HG03196 (cell line): Measurements from ENCODE around the gene IGF2BP3.
"Not testable (repeated sequence)": the region's sequence is repeated elsewhere in the genome, so short reads cannot be mapped to it uniquely, and the experiment has no call there.

ENCODE experiments used
- ATAC-seq: cut with Tn5 transposase; IDR thresholded peaks from one replicate; pipeline ENCODE4 v1.9.1; 2021; ENCODE audit not compliant: unreplicated experiment

The IGF2BP3 gene

DNA sequence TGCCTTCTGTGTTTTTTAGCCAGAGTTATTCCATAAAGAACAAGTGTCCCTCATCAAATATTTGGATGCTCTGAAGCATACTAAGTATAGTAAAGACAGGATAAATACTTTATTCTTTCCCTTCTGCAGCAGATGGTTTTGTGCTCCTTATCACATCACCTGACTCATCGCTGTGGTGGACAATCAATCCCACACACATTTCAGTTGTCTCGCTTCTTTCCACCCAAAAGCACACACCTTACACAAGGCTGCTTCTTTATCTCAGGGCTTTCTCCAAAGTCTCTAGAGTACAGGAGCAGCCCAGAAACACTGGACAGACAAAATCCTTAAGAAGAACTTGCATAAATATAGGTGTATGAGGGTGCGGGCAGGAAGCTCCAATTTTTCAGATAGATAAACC, 43.4 kb downstream of the IGF2BP3 start:
- ATAC-seq: no peak

DNA sequence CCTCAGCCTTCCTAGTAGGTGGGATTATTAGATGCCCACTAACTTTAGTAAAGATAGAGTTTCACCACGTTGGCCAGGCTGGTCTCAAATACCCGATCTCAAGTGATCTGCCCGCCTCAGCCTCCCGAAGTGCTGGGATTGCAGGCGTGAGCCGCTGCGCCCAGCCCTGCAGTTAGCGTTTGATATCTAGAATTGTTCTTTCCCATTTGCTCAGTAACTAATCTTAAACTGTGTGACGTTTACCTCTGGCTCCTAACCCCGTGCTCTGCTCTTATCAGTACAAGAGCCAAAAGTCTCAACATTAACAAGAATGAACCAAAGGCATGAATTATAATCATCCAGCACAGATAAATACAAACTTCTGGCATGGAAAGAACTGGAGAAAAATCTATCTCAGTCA, 47.4 kb downstream of the IGF2BP3 start:
- no peak for ATAC-seq

DNA sequence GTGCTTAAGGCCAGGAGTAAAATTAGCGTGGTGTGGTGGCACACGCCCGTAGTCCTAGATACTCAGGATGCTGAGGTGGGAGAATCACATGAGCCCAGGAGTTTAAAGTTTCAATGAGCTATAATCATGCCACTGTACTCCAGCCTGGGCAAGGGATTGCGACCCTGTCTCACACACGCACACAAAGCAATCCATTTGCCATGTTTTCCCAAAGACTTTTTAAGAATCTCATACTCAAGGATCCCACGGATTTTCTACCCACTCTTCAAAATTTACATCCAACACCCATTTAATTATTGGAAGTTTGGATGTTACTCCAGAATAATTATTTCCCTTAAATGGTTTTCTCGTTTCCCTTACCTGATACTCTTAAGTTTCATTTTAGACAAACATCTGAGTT, 47.9 kb downstream of the IGF2BP3 start:
- no peak for ATAC-seq

DNA sequence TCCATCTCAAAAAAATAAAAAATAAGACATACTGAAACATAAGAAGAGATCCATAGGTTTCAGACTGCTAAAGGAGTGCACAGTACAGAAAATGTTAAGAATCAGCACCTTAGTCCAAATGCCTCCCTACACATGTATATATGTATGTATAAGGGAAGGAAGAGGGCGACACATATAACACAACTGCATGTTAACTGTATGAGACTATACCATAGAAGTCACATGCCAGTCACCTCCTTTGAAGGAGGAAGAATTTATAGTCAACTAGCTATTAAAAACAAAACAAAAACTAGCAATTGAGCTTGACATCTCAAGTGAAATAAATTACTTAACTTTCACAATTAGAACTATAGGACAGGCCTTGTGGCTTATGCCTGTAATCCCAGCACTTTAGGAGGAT, 50.4 kb downstream of the IGF2BP3 start:
- no peak for ATAC-seq

DNA sequence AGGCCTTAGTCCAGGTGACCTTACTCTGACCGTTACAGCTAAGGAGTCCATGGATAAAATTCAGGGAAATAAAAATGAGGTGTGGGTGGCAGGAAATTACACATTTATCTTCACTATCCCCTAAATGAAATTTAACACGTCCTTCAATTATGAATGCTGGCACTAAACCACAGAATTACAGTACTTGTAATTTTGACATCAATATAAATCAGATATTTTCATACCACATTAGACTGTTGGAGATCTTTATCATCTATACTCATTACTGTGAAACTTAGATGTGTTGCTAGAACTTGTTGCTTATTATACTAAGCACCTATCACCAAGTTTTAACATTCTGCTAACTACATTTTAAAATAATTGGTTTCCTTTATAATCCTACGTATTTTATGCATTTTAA, 51.1 kb downstream of the IGF2BP3 start:
- no peak for ATAC-seq

DNA sequence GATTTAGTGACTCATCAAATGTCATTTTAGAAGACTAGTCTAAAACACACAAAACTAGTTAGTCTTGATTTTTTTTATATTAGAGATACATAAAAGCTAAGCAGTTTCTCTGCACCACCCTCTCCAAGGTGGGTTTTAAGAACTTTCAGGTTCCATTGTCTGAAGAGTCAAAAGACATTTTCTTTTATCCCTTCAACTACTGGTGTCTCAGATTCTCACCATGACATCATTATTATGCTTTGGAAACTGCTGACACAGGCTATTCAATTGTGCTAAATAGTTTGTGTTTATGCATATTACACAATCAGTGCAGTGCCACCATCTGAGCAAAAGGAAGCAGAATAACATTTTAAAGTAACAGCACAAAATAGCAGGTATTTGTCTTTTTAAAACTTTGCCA, 52.2 kb downstream of the IGF2BP3 start:
- no peak for ATAC-seq

DNA sequence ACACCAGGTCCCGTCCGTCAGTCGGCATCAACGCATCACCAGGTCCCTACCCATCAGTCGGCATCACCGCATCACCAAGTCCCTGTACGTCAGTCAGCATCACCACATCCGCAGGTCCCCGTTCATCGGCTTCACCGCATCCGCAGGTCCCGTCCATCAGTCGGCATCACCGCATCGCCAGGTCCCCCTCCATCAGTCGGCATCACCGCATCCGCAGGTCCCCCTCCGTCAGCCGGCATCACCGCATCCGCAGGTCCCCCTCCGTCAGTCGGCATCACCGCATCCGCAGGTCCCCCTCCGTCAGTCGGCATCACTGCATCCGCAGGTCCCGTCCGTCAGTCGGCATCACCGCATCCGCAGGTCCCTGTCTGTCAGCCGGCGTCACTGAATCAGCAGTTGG, 55.1 kb downstream of the IGF2BP3 start:
- ATAC-seq: no peak

DNA sequence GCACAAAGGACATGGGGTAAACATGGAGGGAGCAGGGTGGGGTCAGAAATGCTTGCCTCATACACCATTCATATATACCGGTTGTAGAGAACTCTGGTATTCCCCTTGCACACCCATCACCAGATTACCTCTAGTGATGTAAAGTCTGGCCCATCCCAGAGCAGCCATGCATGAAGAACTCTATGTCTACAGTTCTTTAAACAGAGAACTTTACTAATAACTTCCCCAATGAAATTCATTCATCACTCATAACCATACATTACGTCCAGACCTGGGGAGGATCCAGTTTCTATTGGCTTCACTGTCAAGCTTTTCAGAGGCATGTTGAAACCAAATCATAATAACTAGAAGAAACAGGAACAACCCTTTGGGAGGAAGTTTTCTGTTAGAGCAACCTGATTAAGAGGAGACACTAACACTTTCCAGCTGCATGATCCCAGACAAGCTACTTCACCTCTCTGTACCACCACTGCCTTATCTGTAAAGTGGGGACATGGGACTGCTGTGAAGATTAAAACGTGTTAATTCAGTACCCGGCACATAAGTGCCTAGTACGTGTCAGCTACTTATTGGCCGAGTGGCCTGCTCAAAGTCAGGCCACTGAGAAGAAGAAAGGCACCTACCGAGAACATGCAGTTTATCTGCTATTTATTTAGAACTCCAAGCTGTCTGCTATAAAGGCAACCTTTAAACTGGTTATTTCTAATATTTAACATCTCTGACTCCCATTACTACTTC, 59.7 kb downstream of the IGF2BP3 start:
- ATAC-seq: peak; percentile 89

DNA sequence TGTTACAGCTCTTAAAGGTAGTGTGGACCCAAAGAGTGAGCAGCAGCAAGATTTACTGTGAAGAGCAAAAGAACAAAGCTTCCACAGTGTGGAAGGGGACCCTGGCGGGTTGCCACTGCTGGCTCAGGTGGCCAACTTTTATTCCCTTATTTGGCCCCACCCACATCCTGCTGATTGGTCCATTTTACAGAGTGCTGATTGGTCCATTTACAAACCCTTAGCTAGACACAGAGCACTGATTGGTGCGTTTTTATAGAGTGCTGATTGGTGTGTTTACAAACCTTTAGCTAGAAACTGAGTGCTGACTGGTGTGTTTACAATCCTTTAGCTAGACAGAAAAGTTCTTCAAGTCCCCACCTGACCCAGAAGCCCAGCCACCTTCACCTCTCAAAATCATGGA, 63.7 kb downstream of the IGF2BP3 start:
- not testable (repeated sequence) for ATAC-seq

DNA sequence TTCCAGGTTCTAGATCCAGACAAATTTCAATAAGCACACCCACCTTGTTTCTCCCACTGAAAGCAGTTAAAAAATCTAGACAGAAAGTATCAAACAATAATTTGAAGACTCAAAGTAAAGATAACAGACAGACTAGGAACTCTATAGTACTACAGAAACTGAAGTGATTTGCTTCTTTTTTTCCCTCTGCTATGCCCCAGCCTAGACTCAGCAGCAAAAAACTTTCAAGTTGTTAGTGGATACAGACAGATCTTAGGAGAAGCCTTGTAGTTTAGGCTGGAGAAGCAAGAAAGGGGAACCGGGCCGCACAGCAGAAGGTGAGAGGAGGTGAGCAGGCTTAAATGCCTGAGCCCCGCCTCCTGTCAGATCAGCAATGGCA, 65.1 kb downstream of the IGF2BP3 start:
- ATAC-seq: no peak

DNA sequence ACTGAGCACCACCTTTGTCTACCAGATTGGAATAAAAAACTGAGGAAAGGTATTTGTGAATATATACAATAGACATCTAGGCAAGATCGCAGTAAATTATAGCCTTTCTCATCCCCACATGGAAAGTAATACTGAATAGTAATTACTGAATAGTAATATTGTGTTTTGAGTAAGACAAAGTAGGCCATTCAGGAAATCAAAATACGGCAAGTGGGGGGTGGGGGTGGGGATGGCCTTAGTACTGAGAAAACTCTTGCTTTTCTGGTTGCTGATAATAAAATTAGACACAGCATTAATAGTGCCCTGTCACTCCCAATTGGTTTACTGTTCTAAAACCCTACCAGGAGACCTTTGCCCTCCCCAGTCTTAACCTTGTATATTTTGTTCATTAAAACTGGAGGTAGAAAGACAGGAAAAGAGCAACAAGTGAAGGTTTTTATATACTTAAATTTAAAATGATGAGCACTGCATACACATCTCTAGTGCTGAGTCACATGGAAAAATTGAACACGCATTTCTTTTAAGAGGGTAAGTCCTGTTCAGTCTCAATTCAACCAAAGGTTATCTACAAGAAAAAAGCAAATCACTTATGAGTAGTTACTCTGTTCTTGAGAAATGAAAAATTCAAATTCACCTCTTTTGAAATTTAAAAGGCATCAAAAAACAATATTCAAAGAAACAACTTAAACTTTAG, 65.6 kb downstream of the IGF2BP3 start:
- ATAC-seq: no peak

DNA sequence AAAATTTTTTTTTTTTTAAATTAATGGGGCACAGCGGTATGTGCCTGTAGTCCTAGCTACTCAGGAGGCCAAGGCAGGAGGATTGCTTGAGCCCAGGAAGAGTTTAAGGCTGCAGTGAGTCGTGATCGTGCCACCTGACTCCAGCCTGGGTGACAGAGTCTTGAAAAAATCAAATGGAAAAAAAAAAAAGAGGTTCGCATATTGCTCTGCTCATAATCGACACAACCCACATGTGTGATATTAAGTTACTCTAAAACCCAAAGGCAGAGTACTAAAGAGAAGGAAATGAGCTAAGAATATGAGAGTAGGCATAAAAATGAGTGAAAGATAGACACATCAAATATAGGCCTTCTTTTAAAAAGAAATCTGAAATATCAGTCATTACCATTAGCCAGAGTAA, 66.3 kb downstream of the IGF2BP3 start:
- no peak for ATAC-seq

DNA sequence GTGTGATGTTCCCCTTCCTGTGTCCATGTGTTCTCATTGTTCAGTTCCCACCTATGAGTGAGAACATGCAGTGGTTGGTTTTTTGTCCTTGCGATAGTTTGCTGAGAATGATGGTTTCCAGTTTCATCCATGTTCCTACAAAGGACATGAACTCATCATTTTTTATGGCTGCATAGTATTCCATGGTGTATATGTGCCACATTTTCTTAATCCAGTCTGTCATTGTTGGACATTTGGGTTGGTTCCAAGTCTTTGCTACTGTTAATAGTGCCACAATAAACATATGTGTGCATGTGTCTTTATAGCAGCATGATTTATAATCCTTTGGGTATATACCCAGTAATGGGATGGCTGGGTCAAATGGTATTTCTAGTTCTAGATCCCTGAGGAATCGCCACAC, 72.2 kb downstream of the IGF2BP3 start:
- ATAC-seq: not testable (repeated sequence)

DNA sequence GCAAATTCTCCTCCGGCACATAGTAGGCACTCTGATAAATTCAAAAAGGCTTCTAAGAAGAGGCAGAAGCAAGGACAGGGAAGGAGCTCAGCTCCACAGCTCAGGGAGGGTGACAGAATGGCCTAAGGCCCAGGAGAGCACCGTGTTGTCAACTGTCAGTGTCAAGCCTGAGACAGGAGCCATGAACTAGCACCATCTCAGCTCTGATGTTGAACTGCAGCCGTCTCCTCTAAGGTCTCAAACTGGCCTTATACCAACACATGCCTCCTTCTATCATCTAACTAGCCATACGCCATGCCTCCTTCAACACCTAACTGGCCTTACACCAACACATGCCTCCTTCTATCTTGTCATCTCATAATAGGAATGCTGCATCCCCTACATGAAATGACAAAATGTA, 73.0 kb downstream of the IGF2BP3 start:
- no peak for ATAC-seq

DNA sequence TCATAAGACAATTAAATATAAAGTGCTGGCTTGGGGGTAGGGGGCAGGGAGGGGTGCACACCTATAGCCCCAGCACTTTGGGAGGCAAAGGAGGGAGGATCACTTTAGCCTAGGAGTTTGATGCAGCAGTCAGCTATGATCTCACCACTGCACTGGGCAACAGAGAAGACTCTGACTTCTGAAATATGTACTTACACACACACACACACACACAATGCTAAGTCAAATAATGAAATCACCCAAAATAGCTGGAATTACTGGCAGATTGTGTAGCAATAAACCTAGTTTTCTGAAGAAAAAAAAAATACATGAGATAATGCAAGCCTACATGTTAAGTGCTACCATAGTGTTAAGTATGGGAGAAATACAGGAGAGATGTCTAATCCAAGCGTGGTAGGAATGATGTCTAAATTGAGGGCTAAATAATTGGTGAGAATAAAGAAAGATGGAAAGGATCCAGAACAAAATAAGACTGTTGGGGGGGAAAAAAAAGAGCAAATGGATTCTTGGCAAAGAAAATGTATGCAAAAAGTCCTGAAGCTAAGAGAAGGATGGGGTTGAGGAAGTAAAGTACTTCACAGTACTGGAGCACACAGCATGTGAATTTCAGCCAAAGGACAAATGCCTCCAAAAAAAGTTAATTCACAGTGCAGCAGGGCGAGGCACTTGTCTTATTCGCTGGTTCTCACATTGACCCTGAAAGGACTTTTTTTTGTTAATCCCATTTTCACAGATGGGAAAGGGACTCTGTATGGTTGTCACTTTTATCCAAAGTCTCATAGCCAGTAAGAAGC, 73.9 kb downstream of the IGF2BP3 start:
- ATAC-seq: no peak

DNA sequence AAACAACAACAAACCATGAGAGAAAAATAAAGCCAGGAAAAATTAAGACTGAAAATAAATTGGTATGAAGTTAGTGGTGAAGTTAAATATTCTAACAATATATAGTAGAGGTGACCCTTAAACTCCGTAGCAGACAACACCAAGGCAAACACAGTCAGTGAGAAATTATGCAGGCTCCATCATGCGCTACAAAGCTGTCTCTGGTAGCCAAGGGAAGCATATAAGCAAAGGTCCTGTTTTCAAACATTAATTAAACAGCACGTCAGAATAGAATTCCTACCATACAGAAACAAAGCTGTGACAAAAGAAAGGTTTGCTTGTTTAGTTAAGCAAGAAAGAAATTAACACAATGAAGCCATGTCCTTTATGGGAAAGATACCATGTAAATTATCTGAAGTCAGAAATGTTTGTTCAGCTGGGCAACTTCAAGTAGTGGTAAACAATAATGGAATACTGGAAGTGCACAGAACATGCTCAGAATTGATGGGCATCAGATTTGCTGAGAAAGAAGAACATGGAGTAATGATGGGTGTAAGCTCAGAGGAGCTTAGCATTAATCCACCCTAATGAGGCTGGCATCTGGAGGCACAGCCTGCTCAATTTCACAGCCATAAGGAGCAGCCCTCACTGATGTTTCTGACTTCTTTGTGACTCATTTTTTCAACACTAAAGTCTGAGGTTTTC, 75.7 kb downstream of the IGF2BP3 start:
- ATAC-seq: no peak

DNA sequence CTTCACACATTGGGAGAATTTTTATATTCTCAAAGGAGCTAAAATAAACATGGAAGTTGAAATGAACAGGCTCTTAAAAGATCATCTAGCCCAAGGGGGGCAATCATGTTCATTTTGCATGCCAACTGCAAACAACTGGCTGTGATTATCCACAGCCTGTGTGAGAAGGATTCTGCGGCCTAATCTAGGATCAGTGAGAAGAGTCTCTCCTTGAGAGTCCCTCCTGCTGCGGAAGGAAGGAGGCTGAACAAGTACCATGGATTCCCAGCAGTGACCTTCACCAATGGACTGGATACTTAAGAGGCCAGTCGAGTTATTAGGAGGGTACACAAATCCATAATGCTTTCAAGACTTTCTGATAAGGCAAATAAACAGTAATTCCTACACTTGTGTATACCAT, 76.7 kb downstream of the IGF2BP3 start:
- ATAC-seq: no peak

DNA sequence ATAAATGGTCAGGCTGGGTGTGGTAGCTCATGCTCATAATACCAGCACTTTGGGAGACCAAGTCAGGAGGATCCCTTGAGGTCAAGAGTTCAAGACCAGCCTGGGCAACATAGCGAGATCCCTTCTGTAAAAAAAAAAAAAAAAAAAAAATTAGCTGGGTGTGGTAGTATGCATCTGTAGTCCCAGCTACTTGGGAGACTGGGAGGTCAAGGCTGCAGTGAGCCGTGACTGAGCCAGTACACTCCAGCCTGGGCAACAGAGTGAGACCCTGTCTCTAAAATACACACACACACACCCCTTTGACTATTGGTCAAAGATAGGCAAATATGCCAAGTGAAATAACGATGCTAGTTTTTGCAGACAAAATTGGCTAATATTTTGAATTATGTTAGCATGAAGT, 80.6 kb downstream of the IGF2BP3 start:
- ATAC-seq: no peak

DNA sequence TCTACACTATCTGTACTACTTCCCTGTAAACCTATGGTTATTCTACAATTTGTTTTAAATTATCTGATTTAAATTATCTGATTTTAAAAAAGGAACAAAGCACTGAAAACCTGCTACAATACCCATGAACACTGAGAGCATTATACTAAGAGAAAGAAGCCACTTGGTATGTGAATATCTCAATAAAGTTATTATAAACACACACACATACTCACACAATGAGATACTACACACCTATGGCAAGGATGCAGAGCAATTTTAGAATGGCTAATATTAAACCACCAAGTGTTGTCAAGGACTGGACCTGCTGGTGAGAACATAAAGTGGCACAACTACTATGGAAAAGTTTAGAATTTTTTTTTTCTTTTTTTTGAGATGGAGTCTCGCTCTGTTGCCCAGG, 82.7 kb downstream of the IGF2BP3 start:
- no peak for ATAC-seq

DNA sequence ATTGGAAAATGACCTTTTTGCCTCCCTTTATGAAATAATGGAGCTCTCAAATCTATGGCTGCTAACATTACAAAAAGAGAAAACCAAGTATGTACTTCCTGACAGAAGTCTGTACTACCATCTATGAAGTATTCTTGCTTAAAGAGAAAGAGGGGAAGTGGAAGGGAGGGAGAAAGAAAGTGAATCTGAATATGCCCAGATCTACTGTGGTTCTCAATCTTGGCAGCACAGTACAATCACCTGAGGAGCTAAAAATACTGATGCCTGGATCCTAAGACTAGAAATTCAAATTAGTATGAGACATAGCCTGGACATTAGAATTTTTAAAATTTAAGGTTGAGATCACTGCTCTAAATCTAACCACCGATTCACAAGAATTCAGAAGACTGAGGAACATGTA, 85.2 kb downstream of the IGF2BP3 start:
- no peak for ATAC-seq

DNA sequence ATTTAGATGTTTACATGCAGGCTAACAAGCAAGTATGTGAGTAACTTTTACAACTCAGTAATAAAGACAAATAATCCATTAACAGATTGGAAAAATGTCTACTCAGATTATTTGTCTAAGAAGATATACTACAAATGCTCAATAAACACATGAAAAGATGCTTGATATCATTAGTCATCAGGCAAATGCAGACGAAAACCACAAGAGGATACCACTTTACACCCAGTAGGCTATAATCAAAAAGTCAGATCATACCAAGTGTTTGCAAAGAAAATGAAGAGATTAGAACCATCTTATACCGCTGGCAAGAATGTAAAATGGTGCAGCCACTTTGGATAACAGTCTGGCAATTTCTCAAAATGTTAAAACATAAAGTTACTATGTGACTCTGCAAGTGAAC, 87.1 kb downstream of the IGF2BP3 start:
- no peak for ATAC-seq

DNA sequence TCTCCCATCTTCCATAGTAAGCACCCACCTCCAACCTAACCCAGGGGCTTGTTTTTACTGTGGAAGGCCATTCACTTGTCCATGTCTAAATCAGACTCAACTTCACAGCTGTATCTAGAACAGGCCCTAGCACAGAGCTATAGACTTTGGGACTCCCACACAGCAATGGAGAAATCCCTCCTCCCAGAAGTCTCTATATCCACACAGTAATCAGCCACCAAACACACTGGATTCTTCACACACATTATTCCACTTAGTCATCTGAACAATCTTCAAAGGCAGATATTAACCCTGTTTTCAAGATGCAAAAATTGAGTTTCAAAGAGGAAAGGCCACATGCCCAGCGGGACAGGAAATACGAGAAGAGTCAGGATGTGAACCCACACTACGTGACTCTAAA, 89.3 kb downstream of the IGF2BP3 start:
- no peak for ATAC-seq
